ENCODE data around the gene THAP4.

Gene THAP4

GRCh38 chr2:241584436-241584835, 52.5 kb downstream of the THAP4 start:
- ChIA-PET POLR2A (no interaction called here), CTCF (no interaction called here)
- no peak overlapping the region for H3K4me3 ChIP-seq (ENCODE audit: low read depth, low read length)
- TF ChIP-seq, protein P1, sequence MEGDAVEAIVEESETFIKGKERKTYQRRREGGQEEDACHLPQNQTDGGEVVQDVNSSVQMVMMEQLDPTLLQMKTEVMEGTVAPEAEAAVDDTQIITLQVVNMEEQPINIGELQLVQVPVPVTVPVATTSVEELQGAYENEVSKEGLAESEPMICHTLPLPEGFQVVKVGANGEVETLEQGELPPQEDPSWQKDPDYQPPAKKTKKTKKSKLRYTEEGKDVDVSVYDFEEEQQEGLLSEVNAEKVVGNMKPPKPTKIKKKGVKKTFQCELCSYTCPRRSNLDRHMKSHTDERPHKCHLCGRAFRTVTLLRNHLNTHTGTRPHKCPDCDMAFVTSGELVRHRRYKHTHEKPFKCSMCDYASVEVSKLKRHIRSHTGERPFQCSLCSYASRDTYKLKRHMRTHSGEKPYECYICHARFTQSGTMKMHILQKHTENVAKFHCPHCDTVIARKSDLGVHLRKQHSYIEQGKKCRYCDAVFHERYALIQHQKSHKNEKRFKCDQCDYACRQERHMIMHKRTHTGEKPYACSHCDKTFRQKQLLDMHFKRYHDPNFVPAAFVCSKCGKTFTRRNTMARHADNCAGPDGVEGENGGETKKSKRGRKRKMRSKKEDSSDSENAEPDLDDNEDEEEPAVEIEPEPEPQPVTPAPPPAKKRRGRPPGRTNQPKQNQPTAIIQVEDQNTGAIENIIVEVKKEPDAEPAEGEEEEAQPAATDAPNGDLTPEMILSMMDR (IDR thresholded peaks at IDR 0.05; ENCODE audit: insufficient read depth, low read length, missing control alignments) = no peak
- no peak for DNase-seq (ENCODE audit: low read depth, low spot score)

- DNase-seq (ENCODE audit: low read depth, low spot score) = no peak
- CTCF ChIA-PET = no interaction called here
- POLR2A ChIA-PET = no interaction called here
- H3K4me3 ChIP-seq (ENCODE audit: low read depth, low read length) = no peak overlapping the region
- TF ChIP-seq, protein P1 (IDR thresholded peaks at IDR 0.05; ENCODE audit: insufficient read depth, low read length, missing control alignments) = no peak
These were observed 54.2 kb downstream of the THAP4 start for GRCh38 chr2:241582806-241583205.

GRCh38 chr2:241582328-241582727, 54.6 kb downstream of the THAP4 start:
- POLR2A ChIA-PET = no interaction called here
- TF ChIP-seq, protein P1 (IDR thresholded peaks at IDR 0.05; ENCODE audit: insufficient read depth, low read length, missing control alignments) = no peak
- no peak overlapping the region for H3K4me3 ChIP-seq (ENCODE audit: low read depth, low read length)
- CTCF ChIA-PET = no interaction called here
- no peak for DNase-seq (ENCODE audit: low read depth, low spot score)

DNA sequence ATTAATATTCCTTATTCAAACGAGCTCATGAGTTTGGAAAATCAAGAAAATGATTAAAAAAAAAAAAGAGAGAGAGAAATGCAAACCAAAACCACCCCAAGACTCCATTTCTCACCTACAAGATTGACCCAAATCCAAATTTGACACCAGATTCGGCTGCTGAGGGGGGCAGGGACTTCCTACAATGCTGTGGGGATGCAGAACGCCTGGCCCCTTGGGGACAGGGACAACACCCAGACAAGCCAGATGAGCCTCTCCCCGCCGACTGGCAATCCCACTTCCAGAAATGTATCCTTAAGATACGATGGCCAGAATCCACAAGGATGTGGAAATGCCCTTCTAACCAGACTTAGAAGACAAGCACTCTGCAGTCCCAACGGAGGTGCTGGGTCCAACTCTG, 57.7 kb downstream of the THAP4 start:
- no peak for DNase-seq (ENCODE audit: low read depth, low spot score)
- no peak overlapping the region for H3K4me3 ChIP-seq (ENCODE audit: low read depth, low read length)
- ChIA-PET CTCF (interaction anchor here (1.0 kb wide), 1 partner anchor 31 kb away, joined by 3 read pairs; no protein-coding TSS in a partner anchor), POLR2A (no interaction called here)
- TF ChIP-seq, protein P1 (IDR thresholded peaks at IDR 0.05; ENCODE audit: insufficient read depth, low read length, missing control alignments) = no peak

DNA sequence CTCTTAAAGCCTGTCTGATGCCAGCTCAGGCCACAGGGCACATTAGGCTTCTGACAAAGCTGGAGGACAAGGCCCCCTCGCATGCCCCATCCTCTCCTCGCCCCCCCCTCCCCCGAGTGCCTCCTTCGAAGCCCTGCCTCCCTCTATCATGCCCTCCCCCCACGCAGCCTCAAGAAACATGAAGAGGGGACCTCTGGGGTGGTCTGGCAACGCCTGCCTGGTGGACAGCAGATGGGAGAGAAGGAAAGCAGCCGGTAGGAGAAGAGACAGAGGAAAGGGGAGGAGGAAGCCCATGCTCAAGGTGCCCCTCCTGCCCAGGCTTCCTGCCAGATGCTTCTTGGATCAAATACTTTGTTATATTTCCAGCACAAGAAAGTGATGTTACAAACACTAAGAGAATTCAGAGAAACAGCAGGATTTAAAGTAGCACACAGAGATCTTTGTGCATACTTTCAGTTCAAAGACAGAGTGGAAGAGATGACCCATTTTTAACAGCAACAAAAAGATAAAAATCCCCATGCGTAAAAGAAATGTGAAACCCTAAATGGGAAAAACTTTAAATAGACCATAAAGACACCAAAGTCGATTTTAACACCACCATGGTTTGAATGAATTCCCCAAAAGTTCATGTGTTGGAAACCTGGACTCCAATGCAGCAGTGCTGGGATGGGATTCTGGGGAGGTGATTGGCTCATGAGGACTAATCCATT, 59.4 kb downstream of the THAP4 start:
- ChIA-PET POLR2A (no interaction called here), CTCF (no interaction called here)
- TF ChIP-seq, protein P1 (IDR thresholded peaks at IDR 0.05; ENCODE audit: insufficient read depth, low read length, missing control alignments) = no peak
- DNase-seq (ENCODE audit: low read depth, low spot score) = no peak
- no peak overlapping the region for H3K4me3 ChIP-seq (ENCODE audit: low read depth, low read length)

- DNase-seq (ENCODE audit: low read depth, low spot score) = no peak
- H3K4me3 ChIP-seq (ENCODE audit: low read depth, low read length) = no peak overlapping the region
- TF ChIP-seq, protein P1 (IDR thresholded peaks at IDR 0.05; ENCODE audit: insufficient read depth, low read length, missing control alignments) = no peak
- POLR2A ChIA-PET = no interaction called here
- CTCF ChIA-PET = no interaction called here
These were observed 60.7 kb downstream of the THAP4 start for GRCh38 chr2:241576293-241576654.
